ENCODE results near the gene SLC5A10.
"Not testable (repeated sequence)": the region's sequence is repeated elsewhere in the genome, so short reads cannot be mapped to it uniquely, and the experiment has no call there.

SLC5A10 gene

DNA sequence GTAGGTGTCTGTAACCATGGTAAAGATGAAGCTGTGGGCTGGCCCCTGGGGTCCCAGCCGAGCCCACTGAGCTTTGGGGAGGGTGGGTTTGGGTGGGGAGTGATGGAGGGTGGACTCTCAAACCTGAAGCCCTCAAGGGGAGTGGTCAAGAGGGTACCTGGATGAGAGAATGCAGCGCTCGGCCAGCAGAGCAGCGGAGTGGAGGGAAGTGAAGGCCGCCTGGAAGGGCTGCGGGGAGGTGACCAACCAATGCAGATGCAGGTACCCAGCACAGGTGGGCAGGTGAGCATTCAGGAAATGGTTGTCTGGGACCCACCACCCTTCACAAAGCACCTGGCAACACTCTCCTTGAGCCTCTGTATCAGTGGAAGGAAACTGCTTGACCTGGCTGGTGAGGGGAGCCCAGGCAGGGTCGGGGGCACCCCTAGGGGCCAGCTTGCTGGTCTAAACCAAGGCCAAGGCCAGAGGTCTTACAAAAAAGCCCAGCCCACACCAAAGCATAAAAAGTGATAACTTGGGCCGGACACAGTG, 3.4 kb upstream of the SLC5A10 start:
- no peak for DNase-seq

DNA sequence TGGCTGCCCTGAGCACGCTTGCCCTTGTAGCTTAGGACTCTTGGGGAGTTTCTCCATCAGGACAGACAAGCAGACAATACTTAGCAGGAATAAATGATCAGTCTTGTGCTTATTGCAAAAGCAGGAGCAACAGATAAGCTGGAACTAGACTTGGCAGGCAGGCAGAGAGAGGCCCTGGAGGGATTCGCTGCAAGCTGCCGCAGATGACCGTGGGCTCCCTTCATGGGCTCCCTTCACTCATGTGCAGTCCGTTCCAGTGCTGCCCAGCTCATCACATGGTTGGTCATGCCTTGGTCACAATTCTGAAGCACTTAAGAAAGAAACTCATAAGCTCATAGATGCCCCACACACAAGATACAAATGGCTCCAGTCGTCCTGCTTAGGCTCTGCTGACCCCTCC, 2.4 kb upstream of the SLC5A10 start:
- no peak for DNase-seq

DNA sequence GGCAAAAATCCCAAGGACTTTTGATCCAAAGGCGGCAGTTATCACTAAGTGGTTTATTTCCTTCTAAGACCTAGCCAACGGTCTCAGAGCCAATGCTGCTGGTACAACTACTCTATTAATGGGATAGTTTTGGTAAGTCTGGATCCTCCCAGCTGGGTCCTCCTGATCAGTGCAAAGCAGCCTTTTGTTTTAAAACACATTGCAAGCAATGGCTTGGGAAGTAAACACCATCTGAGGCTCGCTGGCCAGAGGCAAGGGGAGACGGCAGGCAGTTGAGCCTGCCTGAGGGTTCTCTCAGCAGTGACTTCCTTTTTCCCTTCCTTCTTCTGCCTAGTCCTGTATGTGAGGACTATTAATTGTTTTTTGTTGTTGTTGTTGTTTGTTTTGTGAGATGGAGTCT, 1.6 kb upstream of the SLC5A10 start:
- no peak for DNase-seq

DNA sequence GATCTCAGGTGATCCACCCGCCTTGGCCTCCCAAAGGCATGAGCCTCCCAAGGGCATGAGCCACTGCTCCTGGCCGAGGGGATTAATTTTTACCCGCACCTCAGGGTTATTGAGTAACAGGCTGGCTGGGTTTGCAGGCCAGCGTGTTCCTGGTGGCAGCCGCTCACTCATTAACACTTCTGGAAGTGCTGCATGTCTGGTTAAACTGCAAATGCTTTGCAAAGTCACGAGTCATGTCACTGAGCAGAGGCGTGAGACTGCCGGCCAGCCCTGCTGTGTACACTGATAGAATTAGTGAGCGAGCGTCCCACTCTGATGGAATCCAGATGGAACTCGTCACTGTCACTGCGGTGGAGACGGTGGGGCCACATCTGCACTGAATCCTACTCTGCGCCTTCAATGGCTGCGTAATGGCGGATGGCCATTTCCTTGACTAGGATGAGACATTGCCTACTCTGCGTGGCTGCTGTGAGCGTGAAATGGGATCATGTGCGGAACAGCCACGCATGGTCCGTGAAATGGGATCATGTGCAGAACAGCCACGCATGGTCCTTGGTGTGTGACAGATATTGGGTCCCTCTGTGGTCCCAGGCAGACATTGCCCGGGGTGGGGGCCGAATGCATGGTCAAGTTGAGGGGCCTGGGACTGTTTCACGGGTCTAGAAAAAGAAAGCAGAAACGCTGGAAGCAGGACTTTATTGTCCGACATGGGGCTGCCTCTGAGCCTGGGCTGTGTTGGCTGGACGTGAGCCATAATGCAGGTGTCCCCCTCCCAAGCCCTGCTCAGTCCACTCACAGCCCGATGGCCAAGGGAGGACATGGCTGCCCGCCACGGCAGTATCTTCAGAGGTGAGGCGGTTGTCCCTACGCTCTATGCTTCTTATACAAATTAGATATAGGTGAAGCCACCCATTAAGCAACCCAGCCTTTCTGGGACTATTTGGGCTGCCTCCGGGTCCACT, 740 bp upstream of the SLC5A10 start:
- no peak for DNase-seq

DNA sequence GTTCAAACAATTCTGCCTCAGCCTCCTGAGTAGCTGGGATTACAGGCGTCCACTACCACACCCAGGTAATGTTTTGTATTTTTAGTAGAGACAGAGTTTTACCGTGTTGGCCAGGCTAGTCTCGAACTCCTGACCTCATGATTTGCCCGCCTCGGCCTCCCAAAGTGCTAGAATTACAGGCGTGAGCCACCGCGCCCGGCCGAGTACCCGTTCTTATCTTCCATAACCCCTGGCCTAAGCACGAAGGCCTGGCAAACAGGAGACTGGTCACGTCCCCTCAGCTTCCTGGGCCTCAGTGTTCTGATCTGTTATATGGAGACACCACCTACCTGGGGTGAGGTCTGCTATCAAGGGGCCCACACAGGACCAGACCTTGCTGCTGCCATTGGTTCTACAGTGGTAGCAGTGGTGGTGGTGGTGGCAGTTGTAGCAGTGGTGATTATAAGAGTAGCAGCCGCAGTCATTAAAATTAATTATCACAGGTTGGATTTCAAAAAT, 1.3 kb downstream of the SLC5A10 start:
- no peak for DNase-seq

DNA sequence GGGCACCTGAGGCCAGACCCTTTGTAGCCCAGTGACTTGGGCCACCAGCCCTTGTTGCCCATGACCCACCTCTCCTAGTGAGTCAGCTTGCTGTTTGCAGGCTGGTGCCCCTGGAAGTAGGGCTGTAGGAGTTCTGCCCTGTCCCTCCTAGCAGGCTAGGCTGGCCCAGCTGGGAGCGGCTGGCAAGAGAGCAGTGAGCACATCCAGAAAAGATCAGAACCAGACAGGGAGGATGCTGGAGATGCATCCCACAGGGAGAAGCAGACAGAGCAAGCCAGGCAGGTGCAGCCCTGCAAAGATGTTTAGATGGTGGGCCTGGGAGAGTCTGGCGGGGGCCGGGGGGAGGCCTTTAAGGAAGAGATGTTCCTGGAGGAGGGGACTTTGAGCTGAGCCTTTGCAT, 2.4 kb downstream of the SLC5A10 start:
- no peak for DNase-seq

DNA sequence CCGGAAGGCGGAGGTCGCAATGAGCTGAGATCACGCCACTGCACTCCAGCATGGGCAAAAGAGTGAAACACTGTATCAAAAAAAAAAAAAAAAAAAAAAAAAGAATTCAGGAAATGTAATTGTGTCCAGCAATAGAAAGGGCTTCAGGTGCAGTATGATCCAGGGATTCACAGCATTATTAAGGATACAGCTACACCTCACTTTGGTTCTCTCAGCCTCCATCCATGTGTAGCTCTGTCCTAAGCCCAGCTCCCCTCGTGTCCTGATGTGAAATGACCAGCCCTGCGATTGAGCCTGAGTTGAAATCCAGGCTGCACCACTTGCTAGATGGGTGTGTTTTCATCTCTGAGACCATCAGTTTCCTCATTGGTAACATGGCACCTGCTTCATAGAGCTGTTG, 3.0 kb downstream of the SLC5A10 start:
- no peak for DNase-seq

DNA sequence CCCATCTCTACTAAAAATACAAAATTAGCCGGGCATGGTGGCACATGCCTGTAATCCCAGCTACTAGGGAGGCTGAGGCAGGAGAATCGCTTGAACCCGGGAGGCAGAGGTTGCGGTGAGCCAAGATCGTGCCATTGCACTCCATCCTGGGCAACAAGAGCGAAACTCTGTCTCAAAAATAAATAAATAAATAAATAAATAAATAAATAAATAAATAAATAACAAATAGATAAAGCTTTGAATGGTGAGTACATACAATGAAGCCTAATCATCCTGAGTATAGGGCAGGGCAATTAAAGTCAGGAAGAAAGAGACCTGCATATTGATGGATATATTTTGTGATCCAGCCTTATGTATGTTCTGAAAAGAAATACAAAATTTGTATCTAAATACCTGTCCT, 4.1 kb downstream of the SLC5A10 start:
- DNase-seq: not testable (repeated sequence)

DNA sequence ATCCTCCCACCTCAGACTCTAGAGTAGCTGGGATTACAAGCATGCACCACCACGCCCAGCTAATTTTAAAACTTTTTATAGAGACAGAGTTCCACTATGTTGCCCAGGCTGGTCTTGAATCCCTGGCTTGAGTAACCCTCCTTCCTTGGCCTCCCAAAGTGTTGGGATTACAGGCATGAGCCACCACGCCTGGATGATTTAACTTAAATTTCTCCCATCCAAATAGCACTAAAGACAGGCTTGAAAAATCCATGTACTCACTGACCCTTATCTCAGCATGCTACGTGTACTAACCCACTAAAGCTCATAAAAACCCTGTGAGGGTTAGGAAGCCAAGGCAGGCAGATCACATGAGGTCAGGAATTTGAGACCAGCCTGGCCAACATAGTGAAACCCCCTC, 4.6 kb downstream of the SLC5A10 start:
- DNase-seq: no peak

DNA sequence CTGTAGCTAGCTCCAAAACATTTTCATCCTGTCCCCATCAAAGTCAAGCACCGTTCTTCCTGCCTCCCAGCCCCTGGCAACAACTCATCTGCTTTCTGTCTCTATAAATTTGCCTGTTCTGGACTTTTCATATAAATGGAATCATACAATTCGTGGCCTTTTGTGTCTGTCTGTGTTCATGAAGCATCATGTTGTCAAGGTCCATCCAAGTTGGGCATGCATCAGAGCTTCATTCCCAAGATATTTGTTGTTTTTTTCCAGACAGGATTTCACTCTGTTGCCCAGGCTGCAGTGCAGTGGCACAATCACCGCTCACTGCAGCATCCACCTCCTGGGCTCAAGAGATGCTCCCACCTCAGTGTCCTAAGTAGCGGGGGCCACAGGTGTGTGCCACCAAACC, 5.9 kb downstream of the SLC5A10 start:
- DNase-seq: no peak

DNA sequence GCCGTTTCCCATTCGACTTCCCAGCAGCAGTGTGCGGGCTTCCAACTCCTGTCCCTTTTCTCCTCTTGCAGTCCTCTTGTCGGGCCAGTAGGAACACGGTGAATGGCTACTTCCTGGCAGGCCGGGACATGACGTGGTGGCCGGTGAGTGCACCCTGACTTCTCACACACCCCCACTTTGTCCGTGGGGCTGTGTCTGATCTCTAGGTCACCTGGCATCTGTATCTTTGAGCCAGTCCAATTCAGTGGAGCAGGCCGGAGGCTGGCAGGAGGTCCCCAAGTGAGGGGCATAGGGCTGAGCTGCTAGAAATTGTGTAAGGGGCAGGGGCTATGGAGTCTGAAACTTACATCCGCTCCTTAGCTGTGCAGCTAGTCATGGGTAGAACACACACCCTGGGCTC, 6.6 kb downstream of the SLC5A10 start:
- DNase-seq: no peak

DNA sequence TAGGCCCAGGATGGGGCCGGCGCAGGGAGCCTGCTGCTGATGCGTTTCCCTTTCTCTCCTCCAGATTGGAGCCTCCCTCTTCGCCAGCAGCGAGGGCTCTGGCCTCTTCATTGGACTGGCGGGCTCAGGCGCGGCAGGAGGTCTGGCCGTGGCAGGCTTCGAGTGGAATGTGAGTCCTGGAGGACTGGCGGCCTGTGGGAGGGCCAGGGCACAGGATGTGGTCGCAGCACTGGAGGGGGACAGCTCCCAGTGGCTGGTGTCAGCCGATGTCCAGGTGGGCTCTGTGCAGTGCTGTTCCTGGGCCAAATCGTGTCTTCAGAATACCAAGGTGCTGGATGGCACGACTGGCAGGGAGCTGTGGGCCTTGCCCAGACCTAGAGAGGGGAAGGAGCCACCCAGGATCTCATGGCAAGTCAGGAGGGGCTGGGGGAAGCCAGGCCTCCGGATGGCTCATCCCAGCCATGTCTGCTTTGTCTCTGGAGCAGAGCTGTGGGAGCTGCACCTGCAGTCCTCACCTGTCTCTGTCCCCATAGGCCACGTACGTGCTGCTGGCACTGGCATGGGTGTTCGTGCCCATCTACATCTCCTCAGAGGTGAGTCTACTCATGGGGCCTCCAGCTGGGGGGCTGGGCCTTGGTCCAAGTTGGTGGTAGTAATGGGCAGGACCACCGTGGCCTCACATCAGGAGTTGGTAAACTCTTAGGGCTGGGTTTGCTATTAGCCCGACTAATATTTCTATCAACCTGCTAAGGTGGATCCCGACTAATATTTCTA, 7.3 kb downstream of the SLC5A10 start:
- no peak for DNase-seq

DNA sequence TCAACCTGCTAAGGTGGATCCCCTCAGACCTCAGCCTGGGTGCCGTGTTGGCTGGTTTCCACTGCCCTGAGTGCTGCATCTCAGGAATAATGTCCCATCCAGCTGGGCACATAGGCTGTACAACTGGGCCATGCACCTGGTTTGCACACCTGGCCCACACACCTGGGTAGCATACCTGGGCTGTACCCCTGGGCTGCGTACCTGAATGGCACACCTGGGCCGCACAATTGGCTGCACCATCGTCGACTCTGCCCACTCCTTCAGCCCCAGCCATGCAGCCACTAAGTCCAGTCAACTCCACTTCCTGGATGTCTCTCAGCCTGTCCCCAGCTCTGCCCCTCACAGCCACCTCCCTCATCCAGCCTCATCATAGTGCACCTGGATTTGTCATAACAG, 7.9 kb downstream of the SLC5A10 start:
- DNase-seq: no peak

DNA sequence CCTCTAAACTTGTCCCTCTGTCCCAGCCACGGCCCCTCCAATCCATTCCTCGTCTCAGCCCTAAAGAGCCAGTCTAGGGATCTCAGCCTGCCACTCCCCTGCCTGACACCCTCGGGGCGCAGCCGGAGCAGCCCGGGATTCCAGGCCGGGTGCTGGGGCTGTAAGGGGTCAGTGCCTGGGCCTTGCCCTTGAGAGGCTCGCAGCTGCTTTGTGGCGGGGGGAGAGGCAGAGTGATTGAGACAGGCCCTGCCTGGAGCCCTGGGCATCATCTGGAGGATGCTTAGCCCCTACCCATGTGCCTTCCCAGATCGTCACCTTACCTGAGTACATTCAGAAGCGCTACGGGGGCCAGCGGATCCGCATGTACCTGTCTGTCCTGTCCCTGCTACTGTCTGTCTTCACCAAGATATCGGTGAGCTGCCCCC, 8.3 kb downstream of the SLC5A10 start:
- no peak for DNase-seq

DNA sequence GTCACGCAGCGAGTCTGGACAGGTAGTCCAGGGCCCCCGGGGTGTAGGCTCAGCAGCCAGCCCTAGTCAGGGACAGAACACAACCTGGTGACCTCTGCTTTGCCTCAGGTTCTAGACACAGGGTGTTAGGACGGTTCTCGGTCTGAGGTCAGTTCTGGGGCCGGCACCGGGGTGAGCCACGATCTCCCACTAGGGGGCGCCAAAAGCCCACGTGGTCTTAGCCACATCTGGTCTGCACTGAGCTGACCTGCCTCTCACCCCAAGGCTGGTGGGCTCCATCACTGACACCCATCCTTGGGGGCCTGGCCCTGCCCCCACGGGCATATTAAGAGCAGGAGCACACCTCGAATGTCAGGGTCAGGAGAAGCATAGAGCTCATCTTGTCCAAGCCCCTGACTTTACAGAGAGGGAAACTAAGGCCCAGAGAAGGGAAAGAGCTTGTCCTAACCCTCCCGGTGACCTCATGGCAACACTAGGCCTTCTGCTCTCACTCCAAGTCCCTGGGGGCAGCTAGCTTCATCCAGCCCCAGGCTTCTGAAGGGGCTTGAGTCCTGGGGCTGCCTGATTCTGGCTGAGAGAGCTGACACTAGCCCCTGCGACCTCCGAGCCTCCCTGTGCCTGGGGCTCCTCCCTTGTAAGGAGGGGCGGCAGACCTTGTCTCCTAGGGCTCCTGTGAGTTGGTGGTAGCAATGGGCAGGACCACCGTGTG, 9.0 kb downstream of the SLC5A10 start:
- peak; percentile 54 for DNase-seq

DNA sequence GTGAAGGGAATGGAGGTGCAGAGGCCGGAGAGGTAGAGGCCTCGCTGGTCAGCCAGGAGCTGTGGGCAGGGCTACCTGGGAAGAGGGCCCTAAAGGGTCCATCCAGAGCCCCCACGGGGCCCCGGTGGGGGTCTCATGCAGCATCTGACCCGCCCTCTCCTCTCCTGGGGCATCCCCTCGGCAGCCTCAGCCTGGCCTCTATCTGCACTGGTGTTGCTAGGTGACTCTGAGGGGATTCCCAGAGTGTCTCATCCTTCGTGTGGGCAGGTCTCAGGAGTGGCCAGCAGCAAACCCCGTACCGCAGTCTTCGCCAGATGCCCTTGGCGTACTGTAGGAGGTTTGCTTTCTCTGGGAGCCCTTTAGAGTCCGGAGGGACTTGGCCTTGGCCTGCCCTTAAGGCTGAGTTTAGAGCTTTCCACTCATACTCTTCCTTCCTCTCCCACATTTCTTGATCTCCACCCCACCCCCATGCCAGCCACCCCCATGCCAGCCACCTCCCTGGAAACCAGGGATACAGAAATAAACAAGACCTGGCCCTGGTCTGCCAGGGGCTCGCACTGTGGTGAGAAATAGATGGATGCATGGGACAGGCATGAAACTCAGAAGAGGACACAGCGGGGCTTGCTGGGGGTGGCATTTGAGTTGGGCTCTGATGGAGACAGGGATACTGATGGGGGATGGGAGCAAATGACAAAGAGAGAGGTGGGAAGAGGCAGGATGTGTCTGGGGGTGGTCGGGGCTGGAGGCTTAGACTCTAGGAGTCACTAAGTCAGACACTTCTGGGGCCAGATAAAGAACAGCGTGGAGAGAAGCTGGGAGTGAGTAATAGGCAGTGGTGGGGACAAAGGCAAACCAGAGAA, 9.9 kb downstream of the SLC5A10 start:
- no peak for DNase-seq

DNA sequence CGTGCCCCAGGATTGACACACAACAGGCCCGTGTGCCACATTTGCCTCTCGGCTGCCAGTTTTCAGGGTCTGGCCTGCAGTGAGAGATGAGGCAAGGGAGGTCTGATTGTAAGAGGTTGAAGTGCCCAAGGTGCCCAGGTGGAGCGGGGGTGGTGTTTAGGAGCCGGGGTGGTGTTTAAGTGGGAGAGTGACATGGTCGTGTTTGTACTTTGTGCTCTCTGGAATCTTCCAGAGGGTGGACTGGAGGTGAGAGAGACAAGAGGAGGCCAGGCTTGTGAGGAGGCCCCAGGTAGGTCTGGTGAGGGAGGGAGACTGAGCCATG, 10.5 kb downstream of the SLC5A10 start:
- DNase-seq: no peak

DNA sequence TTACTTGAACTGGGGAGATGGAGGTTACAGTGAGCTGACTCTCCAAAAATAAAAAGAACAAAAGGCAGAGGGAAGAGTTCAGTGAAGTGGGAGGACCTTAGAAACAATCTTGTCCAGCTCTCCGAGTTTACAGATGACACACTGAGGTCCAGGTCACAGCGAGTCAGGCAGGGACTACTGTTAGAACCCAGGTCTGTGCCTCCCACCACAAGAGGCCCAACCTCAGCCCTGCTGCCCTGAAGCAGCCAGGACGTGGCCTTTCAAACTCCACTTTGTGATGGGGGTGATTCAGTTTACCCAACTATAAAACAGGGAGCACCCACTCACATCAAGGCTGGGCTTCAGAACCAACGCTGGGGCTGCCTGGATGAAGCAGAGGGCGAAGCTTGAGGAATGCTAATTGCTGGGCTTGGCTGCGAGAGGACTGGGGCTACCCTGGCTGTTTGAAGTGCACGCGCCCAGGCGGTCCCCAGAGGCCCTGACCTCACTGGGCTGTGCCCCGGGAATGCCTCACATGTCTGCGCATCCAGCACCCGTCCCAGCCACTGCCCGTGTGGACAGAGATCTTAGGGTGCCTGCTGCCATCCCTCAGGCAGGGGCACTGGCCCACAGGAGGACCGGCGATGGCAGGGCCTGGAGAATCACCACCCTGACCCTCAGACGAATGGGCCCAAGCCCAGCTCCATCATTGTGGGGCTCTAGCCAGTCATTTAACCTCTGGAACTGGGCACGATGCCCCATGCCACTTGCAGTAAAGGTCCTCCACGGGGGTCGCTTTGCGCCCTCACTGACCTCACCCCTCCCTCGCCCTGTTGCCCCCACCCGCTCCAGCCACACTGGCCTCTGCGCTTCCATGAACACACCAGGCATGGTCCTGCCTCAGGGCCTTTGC, 11.4 kb downstream of the SLC5A10 start:
- DNase-seq: no peak

DNA sequence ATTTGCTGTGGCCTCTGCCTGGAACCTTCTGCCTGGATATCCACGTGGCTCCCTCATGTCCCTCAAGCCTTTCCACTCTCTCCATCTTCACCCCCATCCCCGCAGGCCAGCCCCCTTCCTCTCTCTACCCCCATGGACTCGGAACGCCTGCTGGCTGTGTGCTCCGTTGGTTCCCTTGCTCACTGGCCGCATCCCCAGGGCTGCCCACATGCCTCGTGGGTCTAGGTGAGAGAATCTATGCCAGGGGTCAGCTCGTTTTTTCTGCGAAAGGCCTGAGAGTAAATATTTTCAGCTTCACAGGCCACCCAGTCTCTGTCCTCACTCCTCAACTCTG, 12.0 kb downstream of the SLC5A10 start:
- DNase-seq: no peak

DNA sequence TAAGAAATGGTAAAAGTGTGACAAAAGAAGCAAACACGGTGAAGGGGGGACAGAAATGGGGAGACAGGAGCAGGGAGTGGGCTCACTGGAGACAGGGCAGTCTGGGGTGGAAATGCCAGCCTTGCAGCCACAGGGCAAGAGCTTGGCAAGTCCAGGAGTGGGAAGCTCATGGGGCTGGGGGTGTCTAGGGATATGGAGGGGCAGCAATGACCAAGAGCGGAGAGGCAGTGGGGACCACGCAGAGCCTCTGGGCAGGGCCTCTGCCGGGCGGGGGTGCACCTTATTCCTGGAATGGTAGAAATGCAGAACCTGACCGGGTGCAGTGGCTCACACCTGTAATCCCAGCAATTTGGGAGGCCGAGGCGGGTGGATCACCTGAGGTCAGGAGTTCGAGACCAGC, 12.6 kb downstream of the SLC5A10 start:
- no peak for DNase-seq
